ENCODE results near the gene NIT1. TPM values are rescaled to one million over a fixed set of nuclear protein-coding genes. Genes with fewer than 3 reads are reported as not detected.

NIT1 gene
- total and polyA plus RNA-seq, 2 experiments from 2014 or later, result 41.3 to 48.9 TPM

DNA sequence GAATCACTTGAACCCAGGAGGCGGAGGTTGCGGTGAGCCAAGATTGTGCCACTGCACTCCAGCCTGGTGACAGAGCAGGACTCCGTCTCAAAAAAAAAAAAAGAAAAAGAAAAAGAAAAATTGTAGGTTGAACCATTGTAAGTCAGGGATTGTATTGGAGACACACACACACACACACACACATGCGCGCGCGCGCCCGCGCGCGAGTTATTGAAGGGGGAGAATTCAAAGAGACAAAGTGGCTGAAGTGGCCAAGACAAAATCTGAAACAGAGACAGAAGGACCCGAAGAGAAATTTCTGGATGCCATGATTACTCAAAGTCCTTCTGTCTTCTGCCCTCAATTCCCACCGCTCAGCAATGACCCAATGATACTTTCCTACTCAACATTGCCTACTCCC lies 23.4 kb upstream of the NIT1 start:
- TF ChIP-seq, protein P1, sequence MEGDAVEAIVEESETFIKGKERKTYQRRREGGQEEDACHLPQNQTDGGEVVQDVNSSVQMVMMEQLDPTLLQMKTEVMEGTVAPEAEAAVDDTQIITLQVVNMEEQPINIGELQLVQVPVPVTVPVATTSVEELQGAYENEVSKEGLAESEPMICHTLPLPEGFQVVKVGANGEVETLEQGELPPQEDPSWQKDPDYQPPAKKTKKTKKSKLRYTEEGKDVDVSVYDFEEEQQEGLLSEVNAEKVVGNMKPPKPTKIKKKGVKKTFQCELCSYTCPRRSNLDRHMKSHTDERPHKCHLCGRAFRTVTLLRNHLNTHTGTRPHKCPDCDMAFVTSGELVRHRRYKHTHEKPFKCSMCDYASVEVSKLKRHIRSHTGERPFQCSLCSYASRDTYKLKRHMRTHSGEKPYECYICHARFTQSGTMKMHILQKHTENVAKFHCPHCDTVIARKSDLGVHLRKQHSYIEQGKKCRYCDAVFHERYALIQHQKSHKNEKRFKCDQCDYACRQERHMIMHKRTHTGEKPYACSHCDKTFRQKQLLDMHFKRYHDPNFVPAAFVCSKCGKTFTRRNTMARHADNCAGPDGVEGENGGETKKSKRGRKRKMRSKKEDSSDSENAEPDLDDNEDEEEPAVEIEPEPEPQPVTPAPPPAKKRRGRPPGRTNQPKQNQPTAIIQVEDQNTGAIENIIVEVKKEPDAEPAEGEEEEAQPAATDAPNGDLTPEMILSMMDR (IDR thresholded peaks at IDR 0.05; ENCODE audit: poor library complexity), result no peak
- TF ChIP-seq EZH2phosphoT487 (IDR thresholded peaks at IDR 0.05; ENCODE audit: low read depth, severe bottlenecking, unreplicated experiment), result no peak
- no peak for TF ChIP-seq EZH2 (IDR thresholded peaks at IDR 0.05; ENCODE audit: borderline replicate concordance)
- no peaks in the 10 kb centered on the region for H3K36me3 ChIP-seq (replicated peaks; ENCODE audit: insufficient read depth, low read depth)

DNA sequence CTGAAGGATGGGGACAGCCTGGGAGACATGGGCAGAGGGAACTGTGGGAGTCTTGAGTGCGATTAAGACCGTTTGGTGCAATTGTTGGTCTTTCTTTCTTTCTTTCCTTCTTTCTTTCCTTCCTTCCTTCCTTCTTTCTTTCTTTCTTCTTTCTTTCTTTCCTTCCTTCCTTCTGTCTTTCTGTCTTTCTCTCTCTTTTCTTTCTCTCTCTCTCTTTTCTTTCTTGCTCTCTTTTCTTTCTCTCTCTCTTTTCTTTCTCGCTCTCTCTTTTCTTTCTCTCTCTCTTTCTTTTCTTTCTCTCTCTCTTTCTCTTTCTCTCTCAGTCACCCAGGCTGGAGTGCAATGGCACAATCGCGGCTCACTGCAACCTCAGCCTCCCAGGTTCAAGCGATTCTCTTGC lies 22.7 kb upstream of the NIT1 start:
- H4K20me1 ChIP-seq (ENCODE audit: insufficient read depth, poor library complexity, severe bottlenecking), result no peaks in the 10 kb centered on the region
- H3K27ac ChIP-seq, result no peak overlapping the region
- no peaks in the 10 kb centered on the region for H3K9me3 ChIP-seq (ENCODE audit: low read depth)
- no peaks in the 10 kb centered on the region for H3K36me3 ChIP-seq (replicated peaks; ENCODE audit: insufficient read depth, low read depth)
- DNase-seq (ENCODE audit: low spot score), result no peak
- no peak overlapping the region for H3K4me2 ChIP-seq
- peaks cover 8% of the 10 kb centered on the region for H3K4me1 ChIP-seq (ENCODE audit: insufficient read depth)
- H3K79me2 ChIP-seq, result no peaks in the 10 kb centered on the region
- H3K9me2 ChIP-seq (replicated peaks; ENCODE audit: insufficient read depth), result no peaks in the 10 kb centered on the region
- no peak overlapping the region for H2AFZ ChIP-seq
- TF ChIP-seq EZH2phosphoT487 (IDR thresholded peaks at IDR 0.05; ENCODE audit: low read depth, severe bottlenecking, unreplicated experiment) (no peak), EZH2 (IDR thresholded peaks at IDR 0.05; ENCODE audit: borderline replicate concordance) (no peak)
- TF ChIP-seq, protein P1 (IDR thresholded peaks at IDR 0.05; ENCODE audit: poor library complexity), result no peak
- H3K27me3 ChIP-seq, result no peaks in the 10 kb centered on the region
- WGBS (ENCODE audit: low lambda C conversion rate, missing lambda C conversion rate), result 94% methylated on average over 6 of the region's 6 CpGs
- no peak overlapping the region for H3K4me3 ChIP-seq

More for the DNA sequence above, 23.4 kb upstream of the NIT1 start:
- Histone ChIP-seq H3K4me1 (ENCODE audit: insufficient read depth) (peaks cover 8% of the 10 kb centered on the region), H3K4me3 (no peak overlapping the region), H2AFZ (no peak overlapping the region), H4K20me1 (ENCODE audit: insufficient read depth, poor library complexity, severe bottlenecking) (no peaks in the 10 kb centered on the region), H3K9me2 (replicated peaks; ENCODE audit: insufficient read depth) (no peaks in the 10 kb centered on the region), H3K9me3 (ENCODE audit: low read depth) (no peaks in the 10 kb centered on the region), H3K27ac (no peak overlapping the region), H3K27me3 (no peaks in the 10 kb centered on the region), H3K79me2 (no peaks in the 10 kb centered on the region), H3K4me2 (no peak overlapping the region)
- 98% methylated on average over 14 of the region's 14 CpGs for WGBS (ENCODE audit: low lambda C conversion rate, missing lambda C conversion rate)
- DNase-seq (ENCODE audit: low spot score), result no peak

DNA sequence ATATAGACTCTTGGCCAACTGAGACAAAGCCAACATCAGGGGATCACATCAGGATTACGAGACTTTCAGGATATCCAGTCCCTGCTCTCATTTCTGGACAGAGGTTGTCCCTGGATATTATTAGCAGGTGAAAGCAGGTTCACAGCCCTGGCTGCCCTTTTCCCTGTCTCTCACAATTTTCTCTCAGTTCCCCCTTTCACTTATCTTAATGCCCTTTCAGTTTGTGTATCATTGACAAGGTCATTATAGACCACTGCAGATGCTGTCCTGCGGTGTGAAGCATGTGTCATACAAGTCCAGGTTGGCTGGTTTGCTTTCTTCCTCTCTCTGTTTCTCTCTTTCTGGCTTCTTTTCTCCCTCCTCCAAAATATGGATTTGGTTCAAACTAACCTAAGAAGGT lies 21.9 kb upstream of the NIT1 start:
- Histone ChIP-seq H3K27me3 (no peaks in the 10 kb centered on the region), H3K36me3 (replicated peaks; ENCODE audit: insufficient read depth, low read depth) (no peaks in the 10 kb centered on the region), H3K4me2 (no peak overlapping the region), H3K4me1 (ENCODE audit: insufficient read depth) (peaks cover 8% of the 10 kb centered on the region), H3K79me2 (no peaks in the 10 kb centered on the region), H3K27ac (no peak overlapping the region), H4K20me1 (ENCODE audit: insufficient read depth, poor library complexity, severe bottlenecking) (no peaks in the 10 kb centered on the region), H3K9me3 (ENCODE audit: low read depth) (no peaks in the 10 kb centered on the region), H3K9me2 (replicated peaks; ENCODE audit: insufficient read depth) (no peaks in the 10 kb centered on the region), H3K4me3 (no peak overlapping the region), H2AFZ (no peak overlapping the region)
- WGBS (ENCODE audit: low lambda C conversion rate, missing lambda C conversion rate), result 93% methylated on average over 2 of the region's 2 CpGs
- DNase-seq (ENCODE audit: low spot score), result no peak
- TF ChIP-seq, protein P1 (IDR thresholded peaks at IDR 0.05; ENCODE audit: poor library complexity), result no peak
- TF ChIP-seq EZH2 (IDR thresholded peaks at IDR 0.05; ENCODE audit: borderline replicate concordance) (no peak), EZH2phosphoT487 (IDR thresholded peaks at IDR 0.05; ENCODE audit: low read depth, severe bottlenecking, unreplicated experiment) (no peak)

DNA sequence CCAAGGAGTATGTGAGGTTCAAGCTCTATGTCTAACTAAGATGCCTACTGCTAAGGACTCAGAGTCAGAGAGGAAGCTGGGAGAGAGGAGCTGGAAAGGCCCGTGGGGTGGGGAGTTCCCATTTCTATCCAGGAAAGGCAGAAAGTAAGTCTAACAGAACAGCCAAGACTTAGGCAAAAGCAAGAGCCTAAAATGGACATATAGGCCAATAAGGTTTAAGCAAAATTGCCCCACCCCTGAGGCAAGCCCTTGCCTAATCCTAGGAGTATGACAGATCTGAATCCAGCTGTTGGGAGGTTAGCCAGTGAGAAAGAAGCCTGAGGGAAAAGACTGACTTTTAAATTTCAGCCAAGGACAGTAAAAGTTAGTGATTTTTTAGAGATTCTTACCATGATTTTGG lies 21.4 kb upstream of the NIT1 start:
- Histone ChIP-seq H3K79me2 (no peaks in the 10 kb centered on the region), H3K9me2 (replicated peaks; ENCODE audit: insufficient read depth) (no peaks in the 10 kb centered on the region), H3K27ac (peak overlapping the region; percentile 75), H3K36me3 (replicated peaks; ENCODE audit: insufficient read depth, low read depth) (no peaks in the 10 kb centered on the region), H3K4me2 (no peak overlapping the region), H4K20me1 (ENCODE audit: insufficient read depth, poor library complexity, severe bottlenecking) (no peaks in the 10 kb centered on the region), H2AFZ (no peak overlapping the region), H3K9me3 (ENCODE audit: low read depth) (no peaks in the 10 kb centered on the region), H3K4me3 (no peak overlapping the region), H3K27me3 (no peaks in the 10 kb centered on the region), H3K4me1 (ENCODE audit: insufficient read depth) (peaks cover 8% of the 10 kb centered on the region)
- DNase-seq (ENCODE audit: low spot score), result no peak
- WGBS (ENCODE audit: low lambda C conversion rate, missing lambda C conversion rate), result 82% methylated on average over 1 of the region's 1 CpG
- no peak for TF ChIP-seq EZH2 (IDR thresholded peaks at IDR 0.05; ENCODE audit: borderline replicate concordance)
- TF ChIP-seq, protein P1 (IDR thresholded peaks at IDR 0.05; ENCODE audit: poor library complexity), result no peak
- no peak for TF ChIP-seq EZH2phosphoT487 (IDR thresholded peaks at IDR 0.05; ENCODE audit: low read depth, severe bottlenecking, unreplicated experiment)
